ENCODE data around the gene PTCD2.

- no peak for TF ChIP-seq POLR2A (IDR thresholded peaks at IDR 0.05)
- TF ChIP-seq, protein P1, sequence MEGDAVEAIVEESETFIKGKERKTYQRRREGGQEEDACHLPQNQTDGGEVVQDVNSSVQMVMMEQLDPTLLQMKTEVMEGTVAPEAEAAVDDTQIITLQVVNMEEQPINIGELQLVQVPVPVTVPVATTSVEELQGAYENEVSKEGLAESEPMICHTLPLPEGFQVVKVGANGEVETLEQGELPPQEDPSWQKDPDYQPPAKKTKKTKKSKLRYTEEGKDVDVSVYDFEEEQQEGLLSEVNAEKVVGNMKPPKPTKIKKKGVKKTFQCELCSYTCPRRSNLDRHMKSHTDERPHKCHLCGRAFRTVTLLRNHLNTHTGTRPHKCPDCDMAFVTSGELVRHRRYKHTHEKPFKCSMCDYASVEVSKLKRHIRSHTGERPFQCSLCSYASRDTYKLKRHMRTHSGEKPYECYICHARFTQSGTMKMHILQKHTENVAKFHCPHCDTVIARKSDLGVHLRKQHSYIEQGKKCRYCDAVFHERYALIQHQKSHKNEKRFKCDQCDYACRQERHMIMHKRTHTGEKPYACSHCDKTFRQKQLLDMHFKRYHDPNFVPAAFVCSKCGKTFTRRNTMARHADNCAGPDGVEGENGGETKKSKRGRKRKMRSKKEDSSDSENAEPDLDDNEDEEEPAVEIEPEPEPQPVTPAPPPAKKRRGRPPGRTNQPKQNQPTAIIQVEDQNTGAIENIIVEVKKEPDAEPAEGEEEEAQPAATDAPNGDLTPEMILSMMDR (IDR thresholded peaks at IDR 0.05), result no peak
Observed at GRCh38 chr5:72364171-72364570, 44.0 kb downstream of the PTCD2 start.

Data from stomach (tissue), 4 donors.